Upper lobe of left lung (tissue), 6 donors: Measurements from ENCODE around the gene EN2. TPM values are rescaled to one million over a fixed set of nuclear protein-coding genes. Genes with fewer than 3 reads are reported as not detected.
A peak's percentile ranks its signal among the peaks of the same experiment; 100 is the strongest.

ENCODE experiments used
- ATAC-seq, 2 donors: fragments of 200-7000 bp; cut with Tn5 transposase; one replicate each; pipeline ENCODE4 v1.9.1; 2022; ENCODE audit warnings: mild to moderate bottlenecking in 2 of 2, moderate library complexity in 2 of 2; ENCODE audit not compliant: low FRiP score in 2 of 2
- DNase-seq, 2 donors: peaks; one replicate each; pipeline ENCODE4 v3.0.0-alpha.2; 2019 to 2020
- H3K27ac ChIP-seq, 4 donors: fragments of 200-600 bp; sonication (generic); one replicate each; pipeline ENCODE4 v1.5.1; 2016 to 2019
- H3K27me3 ChIP-seq, 4 donors: fragments of 200-600 bp; sonication (generic); one replicate each; pipeline ENCODE4 v1.5.1; 2017 to 2019
- H3K36me3 ChIP-seq, 4 donors: fragments of 200-600 bp; sonication (generic); one replicate each; pipeline ENCODE4 v1.5.1; 2016 to 2019
- H3K4me1 ChIP-seq, 4 donors: fragments of 200-600 bp; sonication (generic); one replicate each; pipeline ENCODE4 v1.5.1; 2018 to 2019
- H3K4me3 ChIP-seq, 4 donors: fragments of 200-600 bp; sonication (generic); one replicate each; pipeline ENCODE4 v1.5.1; 2017 to 2019; ENCODE audit warnings: mild to moderate bottlenecking in 2 of 4, moderate library complexity in 1 of 4
- H3K9me3 ChIP-seq, 4 donors: fragments of 200-600 bp; sonication (generic); one replicate each; pipeline ENCODE4 v1.5.1; 2018 to 2019
- EP300 ChIP-seq, 4 donors: sonication (generic); formaldehyde crosslinking; IDR thresholded peaks; one replicate each; pipeline ENCODE4 v1.5.1; 2017; ENCODE audit warnings: antibody characterized with exemption in 4 of 4, control low read depth in 2 of 4
- POLR2A ChIP-seq, 4 donors: fragments of 450-650 bp; IDR thresholded peaks; one replicate each; pipeline ENCODE4 v1.5.1; 2016 to 2017; ENCODE audit warnings: antibody characterized with exemption in 4 of 4, mild to moderate bottlenecking in 2 of 4
- POLR2AphosphoS5 ChIP-seq, 2 donors: sonication (generic); formaldehyde crosslinking; IDR thresholded peaks; one replicate each; pipeline ENCODE4 v1.5.1; 2017; ENCODE audit warnings: antibody characterized with exemption in 2 of 2
- WGBS, 2 donors: methylation state at CpG; one replicate each; pipeline ENCODE4 v1.1.5; 2017 to 2018; 5-methylcytosine and 5-hydroxymethylcytosine counted together
- total RNA-seq, 6 donors: library from RNA; depleted of rRNA in 4 of 6; stranded (reverse); fragments of >200 nt in 4 of 6; gene quantifications; one replicate each; pipeline versions ENCODE4 v1.1.0 to v1.2.1, GENCODE V29; 2016 to 2021
- TF ChIP-seq, protein P1 (sequence below), 6 experiments: fragments of 450-650 bp in 4 of 6; fragments of 200-600 bp in 2 of 6; sonication (generic) in 2 of 6; IDR thresholded peaks; one replicate each; pipeline ENCODE4 v1.5.1; 2016 to 2019; ENCODE audit warnings: antibody characterized with exemption in 6 of 6
- donor health status: DM: no; HTN: no; CAD: no; lungs with moderate emphysema.
- donor health status: DM: no; HTN: yes; CAD: no; lungs with severe emphysema.

The EN2 gene
- total RNA-seq, 6 donors from 2014 or later: not detected

DNA sequence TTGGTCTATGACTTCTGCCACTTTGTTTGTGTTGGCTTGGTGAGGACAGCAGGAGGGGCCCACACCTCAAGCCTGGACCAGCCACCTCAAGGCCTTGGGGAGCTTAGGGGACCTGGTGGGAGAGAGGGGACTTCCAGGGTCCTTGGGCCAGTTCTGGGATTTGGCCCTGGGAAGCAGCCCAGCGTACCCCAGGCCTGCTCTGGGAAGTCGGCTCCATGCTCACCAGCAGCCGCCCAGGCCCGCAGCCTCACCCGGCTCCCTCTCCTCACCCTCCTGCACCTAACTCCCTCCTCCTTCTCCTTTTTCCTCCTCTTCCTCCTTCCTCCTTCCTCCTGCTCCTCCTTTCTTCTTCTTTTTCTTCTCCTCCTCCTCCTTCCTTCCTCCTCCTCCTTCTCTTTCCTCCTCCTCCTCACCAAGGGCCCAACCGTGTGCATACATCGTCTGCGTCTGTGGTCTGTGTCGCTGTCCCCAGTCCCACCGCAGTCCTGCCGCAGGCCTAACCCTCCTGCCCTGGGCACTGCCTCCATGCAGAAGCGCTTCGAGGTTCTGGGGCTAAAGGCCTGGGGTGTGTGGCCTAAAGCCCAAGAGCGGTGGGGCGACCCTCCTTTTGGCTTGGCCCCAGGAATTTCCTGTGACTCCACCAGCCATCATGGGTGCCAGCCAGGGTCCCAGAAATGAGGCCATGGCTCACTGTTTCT lies 5.3 kb downstream of the EN2 start:
- no peak overlapping the region for H3K27ac ChIP-seq
- no peaks in the 10 kb centered on the region for H3K36me3 ChIP-seq
- TF ChIP-seq POLR2AphosphoS5 (IDR thresholded peaks at IDR 0.05) (no peak), EP300 (IDR thresholded peaks at IDR 0.05) (no peak), POLR2A (IDR thresholded peaks at IDR 0.05) (no peak)
- TF ChIP-seq, protein P1, sequence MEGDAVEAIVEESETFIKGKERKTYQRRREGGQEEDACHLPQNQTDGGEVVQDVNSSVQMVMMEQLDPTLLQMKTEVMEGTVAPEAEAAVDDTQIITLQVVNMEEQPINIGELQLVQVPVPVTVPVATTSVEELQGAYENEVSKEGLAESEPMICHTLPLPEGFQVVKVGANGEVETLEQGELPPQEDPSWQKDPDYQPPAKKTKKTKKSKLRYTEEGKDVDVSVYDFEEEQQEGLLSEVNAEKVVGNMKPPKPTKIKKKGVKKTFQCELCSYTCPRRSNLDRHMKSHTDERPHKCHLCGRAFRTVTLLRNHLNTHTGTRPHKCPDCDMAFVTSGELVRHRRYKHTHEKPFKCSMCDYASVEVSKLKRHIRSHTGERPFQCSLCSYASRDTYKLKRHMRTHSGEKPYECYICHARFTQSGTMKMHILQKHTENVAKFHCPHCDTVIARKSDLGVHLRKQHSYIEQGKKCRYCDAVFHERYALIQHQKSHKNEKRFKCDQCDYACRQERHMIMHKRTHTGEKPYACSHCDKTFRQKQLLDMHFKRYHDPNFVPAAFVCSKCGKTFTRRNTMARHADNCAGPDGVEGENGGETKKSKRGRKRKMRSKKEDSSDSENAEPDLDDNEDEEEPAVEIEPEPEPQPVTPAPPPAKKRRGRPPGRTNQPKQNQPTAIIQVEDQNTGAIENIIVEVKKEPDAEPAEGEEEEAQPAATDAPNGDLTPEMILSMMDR (IDR thresholded peaks at IDR 0.05): no peak
- H3K27me3 ChIP-seq: peaks cover 3 to 91% (median 60%) of the 10 kb centered on the region in 4 donors
- peaks cover 21 to 53% (median 34%) of the 10 kb centered on the region in 4 donors for H3K4me1 ChIP-seq
- 9 to 19% methylated on average over 15 of the region's 15 CpGs for WGBS, 2 donors
- no peak for ATAC-seq
- peak in 1 of 2 donors; percentile 46 for DNase-seq
- H3K4me3 ChIP-seq: no peak overlapping the region
- no peaks in the 10 kb centered on the region for H3K9me3 ChIP-seq

DNA sequence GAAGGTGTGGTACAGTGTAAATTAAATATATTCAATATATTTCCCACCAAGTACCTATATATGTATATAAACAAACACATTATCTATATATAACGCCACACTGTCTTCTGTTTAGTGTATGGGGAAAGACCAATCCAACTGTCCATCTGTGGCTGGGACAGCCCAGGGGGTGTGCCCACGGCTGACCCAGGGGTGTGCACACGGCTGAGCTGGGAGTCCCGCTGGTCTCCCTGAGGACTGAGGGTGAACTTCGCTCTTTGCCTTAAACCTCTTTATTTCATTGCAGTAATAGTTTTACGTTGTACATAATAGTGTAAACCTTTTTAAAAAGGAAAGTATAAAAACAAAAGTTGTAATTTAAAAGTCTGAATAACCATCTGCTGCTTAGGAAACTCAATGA lies 6.3 kb downstream of the EN2 start:
- no peak overlapping the region for H3K27ac ChIP-seq
- peaks cover 2 to 90% (median 56%) of the 10 kb centered on the region in 4 donors for H3K27me3 ChIP-seq
- peaks cover 14 to 49% (median 29%) of the 10 kb centered on the region in 4 donors for H3K4me1 ChIP-seq
- no peaks in the 10 kb centered on the region for H3K36me3 ChIP-seq
- DNase-seq: no peak
- no peaks in the 10 kb centered on the region for H3K9me3 ChIP-seq
- 15 to 17% methylated on average over 6 of the region's 6 CpGs for WGBS, 2 donors
- no peak overlapping the region for H3K4me3 ChIP-seq
- no peak for TF ChIP-seq POLR2A (IDR thresholded peaks at IDR 0.05)
- TF ChIP-seq POLR2AphosphoS5 (IDR thresholded peaks at IDR 0.05): no peak
- TF ChIP-seq, protein P1 (IDR thresholded peaks at IDR 0.05): no peak
- no peak for TF ChIP-seq EP300 (IDR thresholded peaks at IDR 0.05)
- ATAC-seq: no peak

DNA sequence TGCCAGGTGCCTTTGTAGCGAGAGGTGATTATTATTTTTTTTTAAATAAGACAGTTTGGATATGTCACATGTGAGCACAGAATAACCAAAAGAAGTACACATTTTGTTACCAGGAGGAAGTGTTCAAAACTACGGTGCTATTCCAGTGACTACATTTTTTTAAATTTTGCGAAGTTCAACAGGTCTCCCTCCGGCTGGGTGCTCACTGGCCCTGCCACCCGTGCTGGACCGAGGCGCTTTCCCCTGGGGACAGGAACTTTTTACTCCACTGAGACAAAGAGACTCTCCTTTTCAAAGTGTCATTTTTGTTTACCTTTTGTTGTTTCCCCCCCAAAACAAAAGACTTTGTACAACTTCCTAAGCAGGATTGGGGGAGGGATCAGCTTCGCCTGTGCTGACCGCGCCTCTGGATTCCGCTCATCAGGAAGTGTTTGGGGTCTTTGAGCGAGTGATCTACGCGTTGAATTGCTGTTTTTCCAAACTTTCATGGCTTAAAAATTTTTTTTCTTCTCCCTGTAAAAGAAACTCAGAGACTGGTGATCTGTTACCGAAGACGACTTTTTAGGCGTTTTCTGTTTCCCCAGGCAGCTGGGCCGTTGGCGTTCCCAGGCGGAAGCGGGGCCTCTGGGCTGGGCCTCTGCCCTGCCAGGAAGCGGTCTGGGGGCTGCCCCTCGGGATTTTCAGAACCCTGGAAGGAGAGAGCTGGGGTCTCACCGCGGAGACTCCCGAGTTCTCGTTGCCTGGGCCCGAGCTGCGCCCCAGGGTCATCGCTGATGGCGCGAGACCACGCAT lies 7.2 kb downstream of the EN2 start:
- DNase-seq (peak in 1 of 2 donors; percentile 46), ATAC-seq (no peak)
- TF ChIP-seq, protein P1 (IDR thresholded peaks at IDR 0.05): no peak
- TF ChIP-seq POLR2A (IDR thresholded peaks at IDR 0.05) (no peak), POLR2AphosphoS5 (IDR thresholded peaks at IDR 0.05) (no peak), EP300 (IDR thresholded peaks at IDR 0.05) (no peak)
- Histone ChIP-seq H3K36me3 (no peaks in the 10 kb centered on the region), H3K4me3 (no peak overlapping the region), H3K4me1 (peaks cover 14 to 40% (median 24%) of the 10 kb centered on the region in 4 donors), H3K9me3 (no peaks in the 10 kb centered on the region), H3K27me3 (peaks cover 2 to 90% (median 55%) of the 10 kb centered on the region in 4 donors), H3K27ac (no peak overlapping the region)
- WGBS, 2 donors: 11 to 18% methylated on average over 27 to 33 of the region's 33 CpGs

DNA sequence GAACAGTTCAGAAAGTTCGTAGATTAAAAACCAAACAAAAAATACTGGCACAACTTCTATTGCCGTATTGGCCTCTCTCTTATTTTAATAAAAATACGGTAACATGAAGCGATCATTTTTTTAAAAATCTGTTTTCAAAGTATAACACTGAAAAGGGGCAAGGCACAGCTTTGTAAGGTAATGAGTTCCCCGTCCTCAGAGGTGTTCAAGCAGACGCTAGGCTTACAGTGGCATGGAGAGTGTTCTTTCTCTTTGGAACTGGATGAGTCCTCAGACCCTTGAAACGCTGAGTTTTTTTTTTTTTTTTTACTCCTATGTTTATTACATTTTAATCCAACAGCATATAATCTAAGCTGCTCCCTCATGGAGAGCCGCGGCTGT lies 7.8 kb downstream of the EN2 start:
- ATAC-seq: no peak
- H3K4me1 ChIP-seq: peaks cover 14 to 40% (median 24%) of the 10 kb centered on the region in 4 donors
- no peak for TF ChIP-seq POLR2AphosphoS5 (IDR thresholded peaks at IDR 0.05)
- TF ChIP-seq EP300 (IDR thresholded peaks at IDR 0.05): no peak
- no peak for TF ChIP-seq POLR2A (IDR thresholded peaks at IDR 0.05)
- TF ChIP-seq, protein P1 (IDR thresholded peaks at IDR 0.05): no peak
- no peak overlapping the region for H3K4me3 ChIP-seq
- no peak for DNase-seq
- peaks cover 2 to 90% (median 56%) of the 10 kb centered on the region in 4 donors for H3K27me3 ChIP-seq
- 15 to 18% methylated on average over 9 of the region's 9 CpGs for WGBS, 2 donors
- H3K27ac ChIP-seq: no peak overlapping the region
- no peaks in the 10 kb centered on the region for H3K9me3 ChIP-seq
- H3K36me3 ChIP-seq: no peaks in the 10 kb centered on the region
